Astrocyte (in vitro differentiated cells and primary cell): ENCODE data around the gene TUBA8.

ENCODE experiments used
- EZH2 ChIP-seq: IDR thresholded peaks from 2 replicates; pipeline ENCODE4 v1.6.1; 2012; ENCODE audit warnings: mild to moderate bottlenecking, low read length, inconsistent platforms; ENCODE audit not compliant: insufficient read depth
- TF ChIP-seq, protein P1 (sequence below): IDR thresholded peaks from 2 replicates; pipeline ENCODE4 v1.5.1; 2011; ENCODE audit warnings: low read depth, mild to moderate bottlenecking, inconsistent platforms, low read length, moderate library complexity; ENCODE audit not compliant: insufficient read depth

DNA sequence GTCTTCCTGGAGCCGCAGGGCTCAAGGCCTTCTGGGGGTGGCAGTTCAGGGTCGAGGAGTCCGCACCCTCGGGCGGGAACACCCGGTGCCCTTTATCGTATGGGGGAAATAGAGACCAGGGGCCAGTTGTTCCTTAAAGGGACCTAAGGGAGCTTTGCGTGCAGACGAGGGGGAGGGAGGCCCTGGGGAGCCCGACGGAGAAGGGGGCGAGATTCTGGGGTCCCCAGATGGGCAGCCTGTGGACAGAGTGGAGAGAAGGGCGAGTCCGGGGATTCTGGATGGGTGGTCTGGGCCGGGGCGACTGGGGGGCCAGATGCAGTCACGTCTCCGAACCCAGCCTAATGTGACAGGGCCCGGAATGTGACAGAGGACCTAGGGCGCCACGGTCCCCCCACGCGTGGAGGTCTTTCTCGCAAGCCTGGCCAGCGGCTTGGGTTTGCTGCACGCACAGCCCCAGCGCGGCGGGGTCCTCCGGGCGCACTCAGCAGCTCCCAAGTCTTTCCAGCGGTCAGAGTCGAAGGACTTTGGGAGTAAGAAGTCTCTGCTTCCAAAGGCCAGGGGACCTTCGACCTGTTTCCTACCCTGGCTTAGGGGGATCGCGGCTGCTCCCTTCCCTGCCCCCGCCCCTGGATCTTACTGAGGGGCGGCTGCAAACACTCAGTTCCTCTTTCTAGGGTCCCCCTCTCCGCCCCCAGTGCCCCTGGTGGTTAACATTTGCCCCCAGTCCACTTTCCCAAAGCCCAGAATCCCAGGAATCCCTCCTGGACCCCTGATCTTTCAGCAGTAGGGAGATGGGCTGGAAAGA lies 547 bp downstream of the TUBA8 start:
- TF ChIP-seq, protein P1, sequence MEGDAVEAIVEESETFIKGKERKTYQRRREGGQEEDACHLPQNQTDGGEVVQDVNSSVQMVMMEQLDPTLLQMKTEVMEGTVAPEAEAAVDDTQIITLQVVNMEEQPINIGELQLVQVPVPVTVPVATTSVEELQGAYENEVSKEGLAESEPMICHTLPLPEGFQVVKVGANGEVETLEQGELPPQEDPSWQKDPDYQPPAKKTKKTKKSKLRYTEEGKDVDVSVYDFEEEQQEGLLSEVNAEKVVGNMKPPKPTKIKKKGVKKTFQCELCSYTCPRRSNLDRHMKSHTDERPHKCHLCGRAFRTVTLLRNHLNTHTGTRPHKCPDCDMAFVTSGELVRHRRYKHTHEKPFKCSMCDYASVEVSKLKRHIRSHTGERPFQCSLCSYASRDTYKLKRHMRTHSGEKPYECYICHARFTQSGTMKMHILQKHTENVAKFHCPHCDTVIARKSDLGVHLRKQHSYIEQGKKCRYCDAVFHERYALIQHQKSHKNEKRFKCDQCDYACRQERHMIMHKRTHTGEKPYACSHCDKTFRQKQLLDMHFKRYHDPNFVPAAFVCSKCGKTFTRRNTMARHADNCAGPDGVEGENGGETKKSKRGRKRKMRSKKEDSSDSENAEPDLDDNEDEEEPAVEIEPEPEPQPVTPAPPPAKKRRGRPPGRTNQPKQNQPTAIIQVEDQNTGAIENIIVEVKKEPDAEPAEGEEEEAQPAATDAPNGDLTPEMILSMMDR, result no peak
- TF ChIP-seq EZH2, result peak; percentile 53
